ENCODE measurements around the gene NPDC1. TPM values are rescaled to one million over a fixed set of nuclear protein-coding genes. Genes with fewer than 3 reads are reported as not detected.

The NPDC1 gene
- total RNA-seq, 4 donors from 2014 or later = 45.3 to 119 (median 91.5) TPM

DNA sequence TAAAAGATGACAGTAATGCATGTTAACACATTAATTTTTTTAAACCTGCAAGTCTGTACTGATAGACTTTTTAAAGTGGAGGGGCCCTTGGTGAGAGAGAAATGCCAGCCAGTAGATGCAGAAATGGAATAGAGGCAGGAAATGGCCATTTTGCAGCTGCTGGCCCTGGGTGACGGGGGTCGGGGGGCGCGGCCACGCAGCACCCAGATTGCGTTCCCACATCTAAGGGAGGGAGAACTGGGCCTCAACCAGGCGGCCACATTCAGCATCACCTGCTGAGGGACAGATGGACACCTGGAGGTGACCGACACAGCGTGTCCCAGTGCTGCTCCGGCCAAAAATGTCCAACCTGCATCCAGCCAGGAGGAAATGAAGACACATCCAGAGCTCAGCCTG lies 43.3 kb downstream of the NPDC1 start:
- Histone ChIP-seq H3K4me3 (no peak overlapping the region), H3K9me3 (peaks cover 0 to 3% (median 0%) of the 10 kb centered on the region in 4 donors), H3K27ac (replicated peaks in 1 of 4) (no peak overlapping the region), H3K27me3 (peaks cover 0 to 11% (median 0%) of the 10 kb centered on the region in 4 donors), H3K4me1 (peaks cover 0 to 8% (median 4%) of the 10 kb centered on the region in 4 donors), H3K36me3 (peaks cover 0 to 2% (median 0%) of the 10 kb centered on the region in 4 donors)
- TF ChIP-seq POLR2A (IDR thresholded peaks at IDR 0.05; ENCODE audit: low read depth) (no peak), EP300 (IDR thresholded peaks at IDR 0.05) (no peak), POLR2AphosphoS5 (IDR thresholded peaks at IDR 0.05) (no peak)
- TF ChIP-seq, protein P1, sequence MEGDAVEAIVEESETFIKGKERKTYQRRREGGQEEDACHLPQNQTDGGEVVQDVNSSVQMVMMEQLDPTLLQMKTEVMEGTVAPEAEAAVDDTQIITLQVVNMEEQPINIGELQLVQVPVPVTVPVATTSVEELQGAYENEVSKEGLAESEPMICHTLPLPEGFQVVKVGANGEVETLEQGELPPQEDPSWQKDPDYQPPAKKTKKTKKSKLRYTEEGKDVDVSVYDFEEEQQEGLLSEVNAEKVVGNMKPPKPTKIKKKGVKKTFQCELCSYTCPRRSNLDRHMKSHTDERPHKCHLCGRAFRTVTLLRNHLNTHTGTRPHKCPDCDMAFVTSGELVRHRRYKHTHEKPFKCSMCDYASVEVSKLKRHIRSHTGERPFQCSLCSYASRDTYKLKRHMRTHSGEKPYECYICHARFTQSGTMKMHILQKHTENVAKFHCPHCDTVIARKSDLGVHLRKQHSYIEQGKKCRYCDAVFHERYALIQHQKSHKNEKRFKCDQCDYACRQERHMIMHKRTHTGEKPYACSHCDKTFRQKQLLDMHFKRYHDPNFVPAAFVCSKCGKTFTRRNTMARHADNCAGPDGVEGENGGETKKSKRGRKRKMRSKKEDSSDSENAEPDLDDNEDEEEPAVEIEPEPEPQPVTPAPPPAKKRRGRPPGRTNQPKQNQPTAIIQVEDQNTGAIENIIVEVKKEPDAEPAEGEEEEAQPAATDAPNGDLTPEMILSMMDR (IDR thresholded peaks at IDR 0.05) = no peak
- 83% methylated on average over 10 of the region's 10 CpGs for WGBS
- intact Hi-C loops (cut with DNase I) = no loop called here
- no peak for DNase-seq (ENCODE audit: extremely low spot score)

DNA sequence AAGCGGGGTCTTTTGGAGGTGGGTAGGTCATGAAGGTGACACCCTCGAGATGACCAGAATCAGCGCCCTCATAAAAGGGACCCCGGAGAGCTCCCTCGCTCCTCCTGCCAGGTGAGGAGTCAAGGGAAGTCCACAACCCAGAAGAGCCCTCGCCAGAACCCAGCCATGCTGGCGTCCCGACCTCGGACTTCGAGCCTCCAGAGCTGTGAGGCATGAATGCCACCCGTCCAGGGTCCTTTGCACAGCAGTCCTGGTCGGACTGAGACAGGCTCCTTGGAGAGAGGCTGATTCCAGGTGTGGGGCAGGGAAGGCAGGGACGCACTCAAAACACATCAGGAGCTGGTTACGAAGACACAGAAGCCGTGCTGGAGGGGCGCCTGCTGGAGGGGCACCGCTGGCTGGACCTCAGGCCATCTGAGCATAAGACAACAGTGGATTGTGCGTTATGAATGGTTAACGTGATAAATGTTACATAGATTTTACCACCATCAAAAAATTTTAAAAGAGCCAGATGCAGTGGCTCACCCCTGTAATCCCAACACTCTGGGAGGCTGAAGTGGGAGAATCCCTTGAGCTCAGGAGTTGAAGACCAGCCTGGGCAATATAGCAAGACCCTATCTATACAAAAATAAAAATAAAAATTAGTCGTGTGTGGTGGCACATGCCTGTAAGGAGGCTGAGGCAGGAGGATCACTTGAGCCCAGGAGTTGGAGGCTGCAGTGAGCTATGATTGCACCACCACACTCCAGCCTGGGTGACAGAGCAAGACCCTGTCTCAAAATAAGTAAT lies 43.9 kb downstream of the NPDC1 start:
- WGBS = 85% methylated on average over 20 of the region's 20 CpGs
- no peak for TF ChIP-seq POLR2A (IDR thresholded peaks at IDR 0.05; ENCODE audit: low read depth)
- TF ChIP-seq POLR2AphosphoS5 (IDR thresholded peaks at IDR 0.05) = no peak
- TF ChIP-seq EP300 (IDR thresholded peaks at IDR 0.05) = no peak
- TF ChIP-seq, protein P1 (IDR thresholded peaks at IDR 0.05) = no peak

DNA sequence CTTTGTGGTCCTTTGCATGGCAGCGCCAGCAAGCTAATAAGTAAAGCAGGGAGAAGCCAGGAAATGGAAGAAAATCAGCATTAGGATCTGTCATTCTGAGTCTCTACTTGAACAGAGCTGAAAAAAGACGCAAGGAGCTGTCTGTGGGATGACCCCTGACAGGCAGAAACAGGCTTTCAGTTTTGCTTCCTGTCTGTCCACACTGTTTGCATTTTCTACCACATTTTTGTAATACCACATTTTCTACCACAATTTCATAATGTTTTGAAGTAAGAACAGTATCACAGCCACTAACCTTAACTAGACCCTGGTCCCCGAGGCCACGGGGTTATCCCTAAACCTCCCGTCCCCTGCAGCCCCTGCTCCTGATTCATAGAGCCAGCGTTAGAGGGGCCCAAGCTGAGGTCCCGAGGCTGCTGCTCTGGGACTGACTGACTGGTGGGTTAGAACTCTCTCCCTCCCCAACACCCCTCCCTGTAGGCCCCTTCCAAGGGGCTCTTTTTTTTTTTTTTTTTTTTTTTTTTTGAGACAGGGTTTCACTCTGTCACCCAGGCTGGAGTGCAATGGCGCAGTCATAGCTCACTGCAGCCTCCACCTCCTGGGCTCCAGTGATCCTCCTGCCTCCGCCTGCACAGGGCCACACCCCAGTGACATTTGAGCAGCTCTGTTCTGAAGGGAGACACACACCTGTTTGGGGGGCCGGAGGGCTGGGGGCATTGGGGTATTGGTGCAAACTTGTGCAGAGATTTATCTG lies 45.6 kb downstream of the NPDC1 start:
- TF ChIP-seq, protein P1 (IDR thresholded peaks at IDR 0.05) = no peak
- no peak for TF ChIP-seq EP300 (IDR thresholded peaks at IDR 0.05)
- TF ChIP-seq POLR2AphosphoS5 (IDR thresholded peaks at IDR 0.05) = no peak
- no peak for TF ChIP-seq POLR2A (IDR thresholded peaks at IDR 0.05; ENCODE audit: low read depth)
- peaks cover 0 to 3% (median 0%) of the 10 kb centered on the region in 4 donors for H3K9me3 ChIP-seq
- no peak for DNase-seq (ENCODE audit: extremely low spot score)
- WGBS = 72% methylated on average over 10 of the region's 10 CpGs
- H3K4me3 ChIP-seq = no peak overlapping the region
- H3K36me3 ChIP-seq = no peaks in the 10 kb centered on the region
- H3K27me3 ChIP-seq = peaks cover 0 to 34% (median 8%) of the 10 kb centered on the region in 4 donors
- H3K4me1 ChIP-seq = peaks cover 14 to 19% (median 17%) of the 10 kb centered on the region in 4 donors
- H3K27ac ChIP-seq (replicated peaks in 1 of 4) = no peak overlapping the region
- intact Hi-C loops (cut with DNase I) = no loop called here

More for the DNA sequence above, 43.9 kb downstream of the NPDC1 start:
- Histone ChIP-seq H3K27ac (replicated peaks in 1 of 4) (no peak overlapping the region), H3K4me1 (peaks cover 0 to 4% (median 2%) of the 10 kb centered on the region in 4 donors), H3K9me3 (peaks cover 0 to 3% (median 0%) of the 10 kb centered on the region in 4 donors), H3K4me3 (no peak overlapping the region), H3K27me3 (peaks cover 0 to 17% (median under 1%) of the 10 kb centered on the region in 4 donors), H3K36me3 (no peaks in the 10 kb centered on the region)
- intact Hi-C loops (cut with DNase I) = no loop called here
- no peak for DNase-seq (ENCODE audit: extremely low spot score)

DNA sequence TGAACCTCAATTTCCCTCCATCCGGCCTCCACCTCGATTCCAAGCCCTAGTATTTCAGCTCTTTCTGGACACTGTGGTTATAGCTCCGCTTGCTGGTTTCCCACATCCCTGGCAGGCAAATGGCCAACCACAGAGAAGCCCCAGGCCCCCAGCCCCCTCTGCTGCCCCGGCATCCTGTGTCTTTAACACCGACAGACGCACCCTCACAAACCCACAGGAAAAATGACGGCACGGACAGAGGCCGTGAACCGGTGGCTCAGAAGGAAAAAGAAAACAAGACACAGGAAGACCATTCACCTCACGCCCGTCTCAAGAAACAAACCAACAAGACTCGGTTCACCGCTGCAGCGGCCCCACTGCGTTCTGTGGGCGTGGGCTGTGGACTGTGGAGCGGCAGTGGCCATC lies 48.1 kb downstream of the NPDC1 start:
- Histone ChIP-seq H3K36me3 (peaks cover 4 to 18% (median 14%) of the 10 kb centered on the region in 4 donors), H3K27ac (replicated peaks in 1 of 4) (no peak overlapping the region), H3K9me3 (no peaks in the 10 kb centered on the region), H3K27me3 (peaks cover 0 to 59% (median 14%) of the 10 kb centered on the region in 4 donors), H3K4me1 (peaks cover 26 to 43% (median 39%) of the 10 kb centered on the region in 4 donors), H3K4me3 (no peak overlapping the region)
- TF ChIP-seq POLR2AphosphoS5 (IDR thresholded peaks at IDR 0.05) = no peak
- no peak for TF ChIP-seq EP300 (IDR thresholded peaks at IDR 0.05)
- TF ChIP-seq, protein P1 (IDR thresholded peaks at IDR 0.05) = no peak
- TF ChIP-seq POLR2A (IDR thresholded peaks at IDR 0.05; ENCODE audit: low read depth) = no peak
- DNase-seq (ENCODE audit: extremely low spot score) = no peak
- 43% methylated on average over 18 of the region's 18 CpGs for WGBS
- intact Hi-C loops (cut with DNase I) = no loop called here
